Upper lobe of left lung (tissue), 4 donors: ENCODE results near the gene PHLDA1.

Source experiments
- EP300 ChIP-seq, 4 donors: sonication (generic); formaldehyde crosslinking; IDR thresholded peaks; one replicate each; pipeline ENCODE4 v1.5.1; 2017; ENCODE audit warnings: antibody characterized with exemption in 4 of 4, control low read depth in 2 of 4
- POLR2A ChIP-seq, 4 donors: fragments of 450-650 bp; IDR thresholded peaks; one replicate each; pipeline ENCODE4 v1.5.1; 2016 to 2017; ENCODE audit warnings: antibody characterized with exemption in 4 of 4, mild to moderate bottlenecking in 2 of 4
- TF ChIP-seq, protein P1 (sequence below), 6 experiments: fragments of 450-650 bp in 4 of 6; fragments of 200-600 bp in 2 of 6; sonication (generic) in 2 of 6; IDR thresholded peaks; one replicate each; pipeline ENCODE4 v1.5.1; 2016 to 2019; ENCODE audit warnings: antibody characterized with exemption in 6 of 6

DNA sequence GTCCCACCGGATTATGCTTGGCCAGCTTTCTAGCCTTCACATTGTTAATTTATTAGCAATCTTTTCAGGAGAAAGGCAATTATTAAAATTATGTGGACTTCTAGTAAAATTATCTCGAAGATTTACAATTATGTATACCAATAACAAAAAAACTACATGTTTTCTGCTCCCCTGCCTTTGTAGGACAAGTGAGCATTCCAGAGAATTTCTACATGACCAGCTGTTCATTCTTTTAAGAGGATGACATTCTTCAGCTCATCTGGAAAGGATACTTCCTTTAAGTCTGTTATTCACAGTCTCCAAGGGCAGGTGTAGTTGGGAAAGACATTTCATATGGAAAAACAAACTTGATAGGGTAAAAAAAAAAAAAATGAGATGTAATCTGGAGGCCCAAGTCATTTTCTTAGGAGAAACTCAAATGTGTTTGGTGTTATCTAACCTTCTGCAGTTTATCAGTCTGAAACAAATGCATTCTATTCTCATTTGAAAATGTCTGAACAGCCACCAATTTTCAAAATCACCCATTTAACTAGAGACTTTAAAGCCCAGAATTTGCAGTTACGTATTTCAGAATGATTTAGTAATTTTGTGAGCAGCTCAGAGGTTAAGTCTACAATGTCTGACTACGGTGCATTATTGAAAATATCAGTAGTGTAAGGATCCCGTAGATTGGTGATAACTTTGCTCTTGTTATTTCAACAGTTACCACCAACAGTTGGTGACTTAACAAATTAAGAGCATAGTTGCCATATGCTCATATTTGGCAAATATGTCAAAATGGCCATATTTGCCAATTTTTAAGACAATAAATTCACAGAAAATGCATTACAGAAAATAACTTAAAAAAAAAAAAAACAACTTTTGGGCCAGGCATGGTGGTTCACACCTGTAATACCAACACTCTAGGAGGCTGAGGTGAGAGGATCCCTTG is 1.8 kb upstream of the PHLDA1 start:
- TF ChIP-seq, protein P1, sequence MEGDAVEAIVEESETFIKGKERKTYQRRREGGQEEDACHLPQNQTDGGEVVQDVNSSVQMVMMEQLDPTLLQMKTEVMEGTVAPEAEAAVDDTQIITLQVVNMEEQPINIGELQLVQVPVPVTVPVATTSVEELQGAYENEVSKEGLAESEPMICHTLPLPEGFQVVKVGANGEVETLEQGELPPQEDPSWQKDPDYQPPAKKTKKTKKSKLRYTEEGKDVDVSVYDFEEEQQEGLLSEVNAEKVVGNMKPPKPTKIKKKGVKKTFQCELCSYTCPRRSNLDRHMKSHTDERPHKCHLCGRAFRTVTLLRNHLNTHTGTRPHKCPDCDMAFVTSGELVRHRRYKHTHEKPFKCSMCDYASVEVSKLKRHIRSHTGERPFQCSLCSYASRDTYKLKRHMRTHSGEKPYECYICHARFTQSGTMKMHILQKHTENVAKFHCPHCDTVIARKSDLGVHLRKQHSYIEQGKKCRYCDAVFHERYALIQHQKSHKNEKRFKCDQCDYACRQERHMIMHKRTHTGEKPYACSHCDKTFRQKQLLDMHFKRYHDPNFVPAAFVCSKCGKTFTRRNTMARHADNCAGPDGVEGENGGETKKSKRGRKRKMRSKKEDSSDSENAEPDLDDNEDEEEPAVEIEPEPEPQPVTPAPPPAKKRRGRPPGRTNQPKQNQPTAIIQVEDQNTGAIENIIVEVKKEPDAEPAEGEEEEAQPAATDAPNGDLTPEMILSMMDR (IDR thresholded peaks at IDR 0.05), result no peak
- TF ChIP-seq POLR2A (IDR thresholded peaks at IDR 0.05), result no peak
- TF ChIP-seq EP300 (IDR thresholded peaks at IDR 0.05), result no peak
